ENCODE results near the gene EEF2. TPM values are rescaled to one million over a fixed set of nuclear protein-coding genes. Genes with fewer than 3 reads are reported as not detected.
"Not testable (repeated sequence)": the region's sequence is repeated elsewhere in the genome, so short reads cannot be mapped to it uniquely, and the experiment has no call there.

Gene EEF2
- total RNA-seq, 2 experiments from 2014 or later, result 1,633 to 3,507 TPM

GRCh38 chr19:3938300-3938950 lies 46.8 kb downstream of the EEF2 start:
- H3K9me2 ChIP-seq (ENCODE audit: insufficient read depth, low read length); H3K27ac ChIP-seq (ENCODE audit: low read depth, low read length, poor library complexity, severe bottlenecking); H3K36me3 ChIP-seq (ENCODE audit: insufficient read depth, low read length); H2AFZ ChIP-seq (ENCODE audit: low read length); POLR2A ChIA-PET; H4K20me1 ChIP-seq (ENCODE audit: insufficient read depth, low read length); intact Hi-C loops (cut with micrococcal nuclease; ENCODE audit: unreplicated experiment); H3K4me2 ChIP-seq (ENCODE audit: low read length); H3K4me1 ChIP-seq (ENCODE audit: insufficient read depth, low read length, poor library complexity, severe bottlenecking); H3K4me3 ChIP-seq (ENCODE audit: low read depth, low read length, poor library complexity, severe bottlenecking); BruUV-seq (replicated peaks); H3K9me3 ChIP-seq (ENCODE audit: low read length); DNase-seq (ENCODE audit: low spot score); H3K79me2 ChIP-seq (ENCODE audit: insufficient read depth, low read depth, low read length); CTCF ChIA-PET (ENCODE audit: unreplicated experiment): not testable (repeated sequence)

- Histone ChIP-seq H3K4me1 (ENCODE audit: insufficient read depth, low read length, poor library complexity, severe bottlenecking) (no peaks in the 10 kb centered on the region), H3K79me2 (ENCODE audit: insufficient read depth, low read depth, low read length) (no peaks in the 10 kb centered on the region), H3K4me3 (ENCODE audit: low read depth, low read length, poor library complexity, severe bottlenecking) (no peak overlapping the region), H4K20me1 (ENCODE audit: insufficient read depth, low read length) (no peaks in the 10 kb centered on the region; the same call in 1 of the 2 replicates), H3K36me3 (ENCODE audit: insufficient read depth, low read length) (no peaks in the 10 kb centered on the region), H3K9me2 (ENCODE audit: insufficient read depth, low read length) (no peaks in the 10 kb centered on the region), H2AFZ (ENCODE audit: low read length) (no peak overlapping the region), H3K9me3 (ENCODE audit: low read length) (no peaks in the 10 kb centered on the region), H3K27ac (ENCODE audit: low read depth, low read length, poor library complexity, severe bottlenecking) (no peak overlapping the region), H3K4me2 (ENCODE audit: low read length) (no peak overlapping the region)
- BruUV-seq (replicated peaks), result no TSS peak
- TF ChIP-seq EZH2phosphoT487 (IDR thresholded peaks at IDR 0.05; ENCODE audit: borderline replicate concordance, low read depth, low read length), result no peak
- TF ChIP-seq CTCF (conservative IDR thresholded peaks at IDR 0.05; ENCODE audit: low read length), result no peak
- DNase-seq (ENCODE audit: low spot score), result no peak
- intact Hi-C loops (cut with micrococcal nuclease; ENCODE audit: unreplicated experiment), result no loop called here
- CTCF ChIA-PET (ENCODE audit: unreplicated experiment), result no interaction called here
- POLR2A ChIA-PET, result no interaction called here
These were observed 48.5 kb downstream of the EEF2 start for GRCh38 chr19:3936506-3937442.

DNA sequence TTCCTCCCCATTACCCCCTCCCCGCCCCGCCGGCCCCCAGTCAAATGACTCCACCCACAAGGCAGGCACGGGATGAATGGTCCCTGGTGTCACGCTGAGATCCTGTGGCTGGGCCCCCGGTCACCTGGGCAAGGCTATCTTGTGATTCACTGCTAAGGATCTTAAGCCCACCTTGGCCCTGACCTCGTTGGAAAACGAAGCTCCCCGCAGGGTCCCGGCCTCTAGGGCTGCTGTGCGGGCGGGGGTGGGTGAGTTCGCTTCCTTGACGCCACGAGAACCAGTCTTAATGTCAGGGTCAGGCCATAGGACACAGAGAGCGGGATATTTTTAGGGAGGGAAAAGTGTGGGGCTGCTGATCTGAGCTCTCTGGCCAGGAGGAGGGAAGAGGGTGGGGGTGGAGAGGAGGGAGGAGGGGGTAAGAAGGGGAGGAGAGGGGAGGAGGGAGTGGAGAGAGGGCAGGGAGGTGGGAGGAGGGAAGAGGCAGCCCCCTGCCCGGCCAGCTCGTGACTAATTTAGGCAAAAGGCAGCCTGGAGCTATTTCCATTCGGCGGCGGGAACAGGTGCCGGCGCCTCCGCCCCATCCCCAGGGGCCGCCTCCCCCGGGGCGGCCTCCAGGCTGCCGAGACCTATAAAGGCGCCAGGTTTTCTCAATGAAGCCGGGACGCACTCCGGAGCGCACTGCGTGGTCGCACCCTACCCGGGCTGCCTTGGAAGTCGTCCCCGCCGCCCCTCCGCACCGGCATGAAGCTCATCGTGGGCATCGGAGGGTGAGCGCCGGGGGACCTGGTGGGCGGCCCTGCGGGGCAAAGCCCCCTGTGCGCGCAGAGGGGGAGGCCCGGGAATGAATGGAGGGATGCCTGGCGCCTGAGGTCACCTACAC lies 52.1 kb downstream of the EEF2 start, which contains the start of gene NMRK2:
Gene NMRK2, plus strand, starts transcription at position 139 of the 880 bp plus-strand sequence. Its CDS starts 603 bp downstream, at position 742.
- H3K36me3 ChIP-seq (ENCODE audit: insufficient read depth, low read length), result no peaks in the 10 kb centered on the region
- intact Hi-C loops (cut with micrococcal nuclease; ENCODE audit: unreplicated experiment), result no loop called here

More for the DNA sequence above, 52.1 kb downstream of the EEF2 start, which contains the start of gene NMRK2:
- H3K4me2 ChIP-seq (ENCODE audit: low read length), result no peak within 1 kb of the TSS
- no TSS peak for BruUV-seq (replicated peaks)
- no peak for TF ChIP-seq EZH2phosphoT487 (IDR thresholded peaks at IDR 0.05; ENCODE audit: borderline replicate concordance, low read depth, low read length)
- no peak for TF ChIP-seq CTCF (conservative IDR thresholded peaks at IDR 0.05; ENCODE audit: low read length)
- ChIA-PET CTCF (ENCODE audit: unreplicated experiment) (no interaction called here), POLR2A (no interaction called here)
- no peaks in the 10 kb centered on the region for H4K20me1 ChIP-seq (ENCODE audit: insufficient read depth, low read length)
- no peak for DNase-seq (ENCODE audit: low spot score)
- H3K79me2 ChIP-seq (ENCODE audit: insufficient read depth, low read depth, low read length), result no peaks in the 10 kb centered on the region
- H3K27ac ChIP-seq (ENCODE audit: low read depth, low read length, poor library complexity, severe bottlenecking), result no peak within 1 kb of the TSS
- H2AFZ ChIP-seq (ENCODE audit: low read length), result no peak within 1 kb of the TSS
- H3K4me1 ChIP-seq (ENCODE audit: insufficient read depth, low read length, poor library complexity, severe bottlenecking), result no peaks in the 10 kb centered on the region
- no peaks in the 10 kb centered on the region for H3K9me3 ChIP-seq (ENCODE audit: low read length)
- H3K4me3 ChIP-seq (ENCODE audit: low read depth, low read length, poor library complexity, severe bottlenecking), result no peak within 1 kb of the TSS
- no peaks in the 10 kb centered on the region for H3K9me2 ChIP-seq (ENCODE audit: insufficient read depth, low read length)
